Mucosa of rectum (tissue), 2 donors: ENCODE data around the gene PHRF1.
"Not testable (repeated sequence)": the region's sequence is repeated elsewhere in the genome, so short reads cannot be mapped to it uniquely, and the experiment has no call there.

Experiments
- H3K27ac ChIP-seq, 2 donors: one replicate each; pipeline ENCODE4 v1.7.0; 2013; ENCODE audit warnings: inconsistent platforms in 2 of 2, low read depth in 2 of 2, low read length in 2 of 2
- H3K27me3 ChIP-seq, 2 donors: one replicate each; pipeline ENCODE4 v1.7.0; 2013; ENCODE audit warnings: low read length in 2 of 2; ENCODE audit not compliant: control insufficient read depth in 2 of 2, insufficient read depth in 2 of 2
- H3K36me3 ChIP-seq, 2 donors: one replicate each; pipeline ENCODE4 v1.7.0; 2013; ENCODE audit warnings: low read length in 2 of 2; ENCODE audit not compliant: control insufficient read depth in 2 of 2, insufficient read depth in 2 of 2
- H3K4me1 ChIP-seq, 2 donors: one replicate each; pipeline ENCODE4 v1.7.0; 2013; ENCODE audit warnings: low read length in 2 of 2, mild to moderate bottlenecking in 1 of 2; ENCODE audit not compliant: control insufficient read depth in 2 of 2, insufficient read depth in 2 of 2
- H3K4me3 ChIP-seq, 2 donors: one replicate each; pipeline ENCODE4 v1.7.0; 2013; ENCODE audit warnings: low read length in 2 of 2
- H3K9ac ChIP-seq, 2 donors: one replicate each; pipeline ENCODE4 v1.7.0; 2013; ENCODE audit warnings: low read length in 2 of 2, low read depth in 1 of 2, mild to moderate bottlenecking in 1 of 2
- H3K9me3 ChIP-seq, 2 donors: one replicate each; pipeline ENCODE4 v1.7.0; 2013; ENCODE audit warnings: low read length in 2 of 2; ENCODE audit not compliant: control insufficient read depth in 2 of 2
- donor health status: healthy.
- donor health status: Normal muscosa, but diverticular disease.

PHRF1 gene

DNA sequence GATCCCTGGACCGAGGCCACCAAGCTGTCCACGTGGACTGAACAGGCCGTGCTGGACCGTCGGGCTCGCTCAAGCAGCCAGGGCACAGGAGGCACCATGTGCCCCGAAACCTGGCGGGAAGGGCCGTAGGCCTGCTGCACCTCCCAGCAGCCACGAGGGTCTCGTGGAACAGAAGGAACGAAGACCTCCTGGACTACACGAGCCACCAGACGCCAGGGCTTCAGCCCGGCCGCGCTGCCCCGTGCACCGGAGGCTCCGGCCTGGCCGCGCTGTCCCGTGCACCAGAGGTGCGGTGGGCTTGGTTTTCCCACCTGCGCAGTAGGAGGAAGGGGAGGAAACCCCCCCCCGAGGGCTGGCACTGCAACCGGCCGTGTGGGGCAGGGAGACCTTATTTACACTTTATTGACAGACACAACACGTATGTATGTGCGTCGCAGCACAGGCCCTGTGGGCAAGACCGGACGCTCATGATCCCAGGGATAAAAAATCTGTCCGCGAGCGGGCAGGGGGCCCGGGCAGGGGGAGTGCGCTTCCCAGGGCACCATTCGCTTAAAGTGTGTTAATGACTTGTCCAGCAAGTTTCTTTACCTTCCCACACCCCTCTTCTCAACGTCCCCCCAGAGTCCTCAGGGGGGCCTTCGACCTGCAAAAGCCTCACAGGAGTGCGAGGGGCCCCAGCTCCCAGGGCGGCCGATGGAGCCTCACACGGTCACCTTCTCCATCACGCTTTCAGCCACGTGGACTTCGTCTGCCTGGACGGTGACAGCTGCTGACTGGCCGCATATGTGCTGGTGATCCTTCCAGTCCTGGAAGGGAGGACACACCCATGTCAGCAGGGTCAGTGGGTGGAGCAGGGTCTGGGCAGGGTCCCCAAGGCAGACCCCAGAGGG is 67.8 kb downstream of the PHRF1 start:
- Histone ChIP-seq H3K9ac (no peak overlapping the region), H3K27ac (no peak overlapping the region), H3K4me3 (no peak overlapping the region), H3K27me3 (peaks cover under 1 to 2% of the 10 kb centered on the region in 2 donors), H3K9me3 (no peaks in the 10 kb centered on the region), H3K4me1 (peaks cover 0 to 1% of the 10 kb centered on the region in 2 donors), H3K36me3 (no peaks in the 10 kb centered on the region)

GRCh38 chr11:645536-645935 is 69.3 kb downstream of the PHRF1 start:
- Histone ChIP-seq H3K9me3 (no peaks in the 10 kb centered on the region), H3K4me1 (no peaks in the 10 kb centered on the region), H3K27me3 (no peaks in the 10 kb centered on the region), H3K36me3 (peaks cover 0 to 3% of the 10 kb centered on the region in 2 donors), H3K4me3 (no peak overlapping the region), H3K27ac (no peak overlapping the region), H3K9ac (no peak overlapping the region)

DNA sequence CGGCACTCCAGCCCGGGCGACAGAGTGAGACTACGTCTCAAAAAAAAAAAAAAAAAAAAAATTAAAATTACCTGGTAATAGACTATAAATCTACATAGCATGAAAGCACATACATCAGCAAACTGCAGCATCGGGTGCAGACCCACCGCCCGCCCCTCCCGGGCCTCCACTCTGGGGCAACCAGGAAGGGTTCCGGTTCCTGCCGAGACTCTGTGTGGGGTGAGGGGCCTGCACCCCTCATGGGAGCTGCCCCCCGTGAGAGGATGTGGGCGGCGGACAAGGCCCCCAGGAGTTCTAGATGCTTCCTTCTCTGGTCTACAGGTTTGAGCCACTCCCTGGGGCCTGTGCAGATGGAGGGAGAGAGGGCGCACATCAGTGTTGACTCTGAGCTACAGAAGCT is 69.9 kb downstream of the PHRF1 start:
- Histone ChIP-seq H3K9ac (no peak overlapping the region), H3K27me3 (no peaks in the 10 kb centered on the region), H3K9me3 (no peaks in the 10 kb centered on the region), H3K27ac (no peak overlapping the region), H3K4me1 (no peaks in the 10 kb centered on the region), H3K36me3 (peaks cover 0 to 3% of the 10 kb centered on the region in 2 donors), H3K4me3 (no peak overlapping the region)

GRCh38 chr11:647672-648158 is 71.4 kb downstream of the PHRF1 start:
- not testable (repeated sequence) for H3K9me3 ChIP-seq, H3K9ac ChIP-seq, H3K4me3 ChIP-seq, H3K4me1 ChIP-seq, H3K27me3 ChIP-seq, H3K27ac ChIP-seq, H3K36me3 ChIP-seq

- peaks cover 0 to 3% of the 10 kb centered on the region in 2 donors for H3K36me3 ChIP-seq
- H3K4me1 ChIP-seq, result peaks cover 5 to 6% of the 10 kb centered on the region in 2 donors
- no peak overlapping the region for H3K4me3 ChIP-seq
- H3K9ac ChIP-seq, result no peak overlapping the region
- H3K27me3 ChIP-seq, result no peaks in the 10 kb centered on the region
- no peaks in the 10 kb centered on the region for H3K9me3 ChIP-seq
- no peak overlapping the region for H3K27ac ChIP-seq
Observed at GRCh38 chr11:650482-650881, 74.2 kb downstream of the PHRF1 start.

DNA sequence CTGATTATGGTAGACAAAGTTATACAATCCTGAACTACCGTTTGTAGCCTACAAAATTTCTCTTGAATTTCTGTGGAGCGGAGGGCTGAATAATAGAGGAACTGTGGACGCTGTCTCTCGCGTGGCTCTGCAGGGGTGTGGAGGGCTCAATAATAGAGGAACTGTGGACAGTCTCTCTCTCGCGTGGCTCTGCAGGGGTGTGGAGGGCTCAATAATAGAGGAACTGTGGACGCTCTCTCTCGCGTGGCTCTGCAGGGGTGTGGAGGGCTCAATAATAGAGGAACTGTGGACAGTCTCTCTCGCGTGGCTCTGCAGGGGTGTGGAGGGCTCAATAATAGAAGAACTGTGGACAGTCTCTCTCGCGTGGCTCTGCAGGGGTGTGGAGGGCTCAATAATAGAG is 76.9 kb downstream of the PHRF1 start:
- not testable (repeated sequence) for H3K36me3 ChIP-seq, H3K9ac ChIP-seq, H3K4me1 ChIP-seq, H3K4me3 ChIP-seq, H3K27me3 ChIP-seq, H3K27ac ChIP-seq, H3K9me3 ChIP-seq

DNA sequence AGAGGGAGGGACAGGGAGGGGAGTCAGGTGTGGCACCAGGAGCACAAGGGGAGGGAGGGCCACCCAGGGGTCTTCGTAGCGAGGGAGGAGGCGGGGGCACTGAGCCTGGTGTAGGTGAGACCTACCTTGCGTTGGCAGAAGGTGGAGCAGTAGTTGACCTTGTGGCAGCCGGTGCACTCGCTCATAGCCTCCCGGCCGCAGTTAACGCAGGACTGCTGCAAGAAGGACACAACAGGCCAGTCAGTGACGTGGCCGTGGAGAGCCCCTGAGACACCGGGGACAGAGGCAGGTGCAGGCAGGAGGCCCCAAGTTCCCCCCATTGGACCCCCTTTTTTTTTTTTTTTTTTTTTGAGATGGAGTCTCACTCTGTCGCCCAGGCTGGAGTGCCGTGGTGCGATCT is 77.6 kb downstream of the PHRF1 start:
- Histone ChIP-seq H3K27ac (no peak overlapping the region), H3K9me3 (no peaks in the 10 kb centered on the region), H3K4me1 (peaks cover 6 to 7% of the 10 kb centered on the region in 2 donors), H3K9ac (no peak overlapping the region), H3K36me3 (peaks cover 3 to 6% of the 10 kb centered on the region in 2 donors), H3K27me3 (no peaks in the 10 kb centered on the region), H3K4me3 (no peak overlapping the region)

DNA sequence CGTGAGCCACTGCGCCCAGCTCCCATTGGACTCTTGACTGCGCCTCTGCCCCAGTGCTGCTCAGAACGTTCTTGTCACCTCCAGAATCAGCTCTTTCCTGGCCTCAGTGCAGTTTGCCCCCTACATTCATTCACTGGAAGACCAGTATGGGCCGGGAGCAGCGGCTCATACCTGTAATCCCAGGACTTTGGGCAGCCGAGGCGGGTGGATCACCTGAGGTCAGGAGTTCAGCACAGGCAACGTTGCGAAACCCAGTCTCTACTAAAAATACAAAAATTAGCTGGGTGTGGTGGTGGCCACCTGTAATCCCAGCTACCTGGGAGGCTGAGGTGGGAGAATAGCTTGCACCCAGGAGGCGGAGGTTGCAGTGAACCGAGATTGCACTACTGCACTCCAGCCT is 78.2 kb downstream of the PHRF1 start:
- H3K4me3 ChIP-seq, H3K36me3 ChIP-seq, H3K27ac ChIP-seq, H3K9me3 ChIP-seq, H3K27me3 ChIP-seq, H3K9ac ChIP-seq, H3K4me1 ChIP-seq: not testable (repeated sequence)

DNA sequence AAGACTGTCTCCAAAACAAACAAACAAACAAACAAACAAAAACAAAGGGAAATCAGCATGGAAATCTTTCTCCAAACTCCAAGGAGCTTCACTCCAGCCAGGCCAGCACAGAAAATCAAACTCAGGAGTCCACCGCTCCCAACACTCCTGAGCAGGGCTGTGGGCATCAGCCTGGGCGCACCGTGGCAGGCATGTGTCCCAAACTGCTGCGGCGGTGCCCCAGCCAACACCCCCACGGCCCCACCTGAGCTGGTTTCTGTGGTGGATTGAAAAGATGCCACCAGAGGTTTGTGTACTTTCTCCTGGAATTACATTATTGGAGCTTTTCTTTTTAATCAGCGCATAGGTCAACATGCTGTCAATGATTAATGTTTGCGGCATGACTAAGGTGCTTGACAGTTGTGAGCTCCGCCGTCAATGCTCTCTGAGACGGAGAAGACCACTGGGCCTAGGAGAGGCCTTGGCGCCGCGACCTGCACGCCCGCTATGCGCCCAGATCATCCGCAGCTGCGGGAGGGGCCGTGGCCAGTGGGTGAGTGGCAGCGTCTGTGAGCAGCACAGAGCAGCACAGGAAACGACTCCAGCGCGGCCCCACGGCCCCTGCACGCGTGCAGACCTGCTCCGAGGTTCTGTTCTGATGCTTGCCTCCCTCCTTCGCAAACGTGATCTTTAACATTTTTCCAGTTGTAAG is 78.9 kb downstream of the PHRF1 start:
- H3K9me3 ChIP-seq, result no peaks in the 10 kb centered on the region
- peaks cover 6 to 7% of the 10 kb centered on the region in 2 donors for H3K4me1 ChIP-seq
- H3K9ac ChIP-seq, result no peak overlapping the region
- H3K27me3 ChIP-seq, result no peaks in the 10 kb centered on the region
- no peak overlapping the region for H3K27ac ChIP-seq
- no peak overlapping the region for H3K4me3 ChIP-seq
- H3K36me3 ChIP-seq, result peaks cover 9 to 12% of the 10 kb centered on the region in 2 donors

DNA sequence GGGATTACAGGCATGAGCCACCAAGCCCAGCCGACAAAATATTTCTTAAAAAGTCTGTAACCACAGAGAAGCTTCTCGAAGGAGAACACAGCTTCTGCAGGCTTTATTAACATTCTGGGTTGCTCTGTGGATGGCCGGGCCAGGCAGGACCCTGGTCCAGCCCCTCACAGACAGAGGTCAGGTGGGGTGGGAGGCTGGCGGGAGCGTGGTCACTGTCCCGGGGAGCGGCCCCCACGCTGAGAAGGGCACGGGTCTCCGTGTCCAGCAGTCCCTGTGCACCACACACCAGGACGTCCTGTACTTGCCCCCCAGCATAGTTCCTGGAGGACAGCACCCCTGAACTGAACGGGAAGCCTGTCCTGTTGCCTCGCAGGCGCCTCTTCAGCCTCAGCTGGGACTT is 80.2 kb downstream of the PHRF1 start:
- Histone ChIP-seq H3K9ac (no peak overlapping the region), H3K9me3 (no peaks in the 10 kb centered on the region), H3K27ac (no peak overlapping the region), H3K4me1 (peaks cover 6 to 7% of the 10 kb centered on the region in 2 donors), H3K36me3 (peaks cover 10 to 12% of the 10 kb centered on the region in 2 donors), H3K4me3 (no peak overlapping the region), H3K27me3 (no peaks in the 10 kb centered on the region)
